ENCODE measurements around the gene LTBP1.

- no peak for TF ChIP-seq CTCF (IDR thresholded peaks at IDR 0.05)
- TF ChIP-seq POLR2A (IDR thresholded peaks at IDR 0.05), result no peak
Measured at GRCh38 chr2:33358878-33359277, 412.1 kb downstream of the LTBP1 start.

All from ovary (tissue), 3 donors.